Glomerular endothelial cell (primary cell): ENCODE results near the gene FGF18. TPM values are rescaled to one million over a fixed set of nuclear protein-coding genes. Genes with fewer than 3 reads are reported as not detected.
"Not testable (repeated sequence)": the region's sequence is repeated elsewhere in the genome, so short reads cannot be mapped to it uniquely, and the experiment has no call there.

Experiments used
- DNase-seq: peaks from one replicate; pipeline ENCODE4 v3.0.0-alpha.2; 2011; ENCODE audit warnings: low read depth, low spot score; ENCODE audit errors: extremely low read depth
- total RNA-seq: library from RNA; depleted of rRNA; stranded (reverse); fragments of >200 nt; gene quantifications from 2 replicates; pipeline ENCODE4 v1.2.3, GENCODE V29; 2015

Gene FGF18, protein sequence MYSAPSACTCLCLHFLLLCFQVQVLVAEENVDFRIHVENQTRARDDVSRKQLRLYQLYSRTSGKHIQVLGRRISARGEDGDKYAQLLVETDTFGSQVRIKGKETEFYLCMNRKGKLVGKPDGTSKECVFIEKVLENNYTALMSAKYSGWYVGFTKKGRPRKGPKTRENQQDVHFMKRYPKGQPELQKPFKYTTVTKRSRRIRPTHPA
- not detected in 2 replicates for total RNA-seq

DNA sequence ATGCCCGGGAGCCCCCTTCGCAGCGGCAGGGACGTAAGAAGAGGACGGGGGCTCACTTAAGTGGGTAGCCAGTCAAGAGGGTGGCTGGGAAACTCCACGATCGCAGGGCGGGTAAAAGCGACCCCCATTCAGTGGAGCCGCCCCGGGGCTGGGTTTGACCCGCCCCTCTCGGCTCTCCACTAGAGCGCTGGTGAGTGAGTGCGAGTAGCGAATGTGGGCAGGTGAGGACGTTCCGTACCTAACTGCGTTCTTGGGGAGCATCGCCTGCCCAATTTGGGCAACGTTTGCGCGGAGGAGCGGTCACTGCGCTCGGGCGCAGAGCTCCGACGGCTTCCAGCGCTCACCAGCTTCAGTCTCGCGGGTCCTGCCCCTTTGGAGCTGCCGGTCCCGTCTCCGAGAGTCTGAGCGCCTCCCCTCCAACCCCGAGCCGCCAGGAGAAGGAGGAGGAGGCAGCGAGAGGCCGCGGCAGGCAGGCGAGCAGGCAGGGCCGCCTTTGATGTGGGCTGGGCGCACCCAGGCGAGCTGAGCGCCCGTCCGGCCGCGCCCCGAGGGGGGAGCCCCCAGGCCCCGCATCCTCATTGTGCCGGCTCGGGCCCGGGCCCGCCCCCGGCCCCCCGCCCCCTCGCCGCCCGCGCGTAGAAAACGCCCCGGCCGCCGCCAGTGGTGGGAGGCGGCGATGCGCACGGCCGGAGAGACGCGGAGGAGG, at the start of gene FGF18:
Gene FGF18, plus strand, starts transcription at position 666 of the 706 bp plus-strand sequence. CDS start 553 bp downstream, outside the sequence.
- no peak for DNase-seq

DNA sequence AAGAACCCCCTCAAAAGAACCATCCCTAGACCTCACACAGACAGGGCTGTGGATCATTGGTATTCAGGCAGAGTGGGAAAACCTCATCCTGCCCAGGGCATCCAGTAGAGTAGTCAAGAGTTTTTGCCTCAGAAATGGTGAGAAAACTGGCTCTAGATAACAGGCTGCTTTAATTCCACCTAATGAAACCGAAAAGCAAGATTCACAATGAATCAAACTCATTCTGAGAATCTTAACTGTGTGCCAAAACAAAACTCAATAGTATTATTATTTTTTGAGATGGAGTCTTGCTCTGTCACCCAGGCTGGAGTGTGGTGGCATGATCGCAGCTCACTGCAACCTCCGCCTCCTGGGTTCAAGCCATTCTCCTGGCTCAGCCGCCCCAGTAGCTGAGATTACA, 49.5 kb upstream of the FGF18 start:
- DNase-seq, result no peak

DNA sequence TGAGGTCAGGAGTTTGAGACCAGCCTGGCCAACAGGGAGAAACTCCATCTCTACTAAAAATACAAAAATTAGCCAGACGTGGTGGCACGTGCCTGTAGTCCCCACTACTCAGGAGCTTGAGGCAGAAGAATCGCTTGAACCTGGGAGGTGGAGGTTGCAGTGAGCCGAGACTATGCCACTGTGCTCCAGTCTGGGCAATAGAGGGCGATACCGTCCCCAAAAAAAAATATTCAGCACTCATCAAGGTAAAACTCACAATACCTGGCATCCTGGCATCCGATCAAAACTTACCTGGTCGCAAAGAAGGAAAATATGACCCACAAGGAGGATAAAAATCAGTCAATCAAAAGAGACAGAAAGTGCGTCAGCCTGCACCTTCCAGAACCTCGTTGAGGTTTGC, 48.6 kb upstream of the FGF18 start:
- DNase-seq, result not testable (repeated sequence)

DNA sequence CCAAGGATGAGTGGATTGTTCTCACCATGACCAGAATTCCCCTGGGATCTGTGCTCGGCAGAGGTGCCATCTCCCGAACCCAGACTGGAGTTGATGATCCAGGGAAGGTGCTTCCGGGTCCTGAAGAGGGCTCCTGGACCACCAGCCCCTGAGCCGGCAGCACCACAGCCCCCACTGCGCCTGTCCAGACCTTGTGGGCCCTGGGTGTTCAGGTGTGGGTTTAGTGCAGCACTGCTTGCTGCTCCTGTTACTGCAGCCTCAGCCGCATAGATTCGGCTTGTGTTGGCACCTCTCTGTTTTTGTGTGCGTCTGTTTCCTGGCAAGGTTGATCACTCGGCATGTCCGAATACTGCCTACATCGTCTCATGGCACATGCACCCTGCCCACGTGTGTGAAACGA, 48.1 kb upstream of the FGF18 start:
- DNase-seq, result no peak

DNA sequence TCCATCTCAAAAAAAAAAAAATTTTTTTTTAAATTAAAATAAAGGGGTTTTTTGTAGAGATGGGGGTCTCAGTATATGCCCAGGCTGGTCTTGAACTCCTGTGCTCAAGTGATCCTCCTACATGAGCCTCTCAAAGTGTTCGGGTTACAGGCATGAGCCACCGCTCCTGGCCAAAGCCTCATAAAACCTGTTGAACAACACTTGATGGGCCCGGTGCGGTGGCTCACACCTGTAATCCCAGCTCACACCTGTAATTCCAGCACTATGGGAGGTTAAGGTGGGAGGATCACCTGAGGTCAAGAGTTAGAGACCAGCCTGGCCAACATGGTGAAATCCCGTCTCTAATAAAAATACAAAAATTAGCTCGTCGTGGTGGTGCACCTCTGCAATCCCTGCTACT, 39.5 kb upstream of the FGF18 start:
- no peak for DNase-seq

DNA sequence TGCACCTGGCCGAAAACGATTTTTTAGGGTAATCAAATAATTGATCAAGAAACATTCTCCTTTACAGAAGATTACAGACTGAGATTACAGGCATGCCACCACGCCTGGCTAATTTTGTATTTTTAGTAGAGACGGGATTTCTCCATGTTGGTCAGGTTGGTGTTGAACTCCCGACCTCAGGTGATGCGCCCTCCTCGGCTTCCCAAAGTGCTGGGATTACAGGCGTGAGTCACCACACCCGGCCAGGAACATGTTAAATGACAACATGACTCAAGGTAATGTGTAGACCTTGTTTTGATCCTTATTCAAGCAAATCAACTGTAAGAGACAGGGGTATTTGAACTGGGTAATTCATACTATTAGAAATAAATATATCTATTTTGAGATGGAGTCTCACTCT, 35.0 kb upstream of the FGF18 start:
- not testable (repeated sequence) for DNase-seq

DNA sequence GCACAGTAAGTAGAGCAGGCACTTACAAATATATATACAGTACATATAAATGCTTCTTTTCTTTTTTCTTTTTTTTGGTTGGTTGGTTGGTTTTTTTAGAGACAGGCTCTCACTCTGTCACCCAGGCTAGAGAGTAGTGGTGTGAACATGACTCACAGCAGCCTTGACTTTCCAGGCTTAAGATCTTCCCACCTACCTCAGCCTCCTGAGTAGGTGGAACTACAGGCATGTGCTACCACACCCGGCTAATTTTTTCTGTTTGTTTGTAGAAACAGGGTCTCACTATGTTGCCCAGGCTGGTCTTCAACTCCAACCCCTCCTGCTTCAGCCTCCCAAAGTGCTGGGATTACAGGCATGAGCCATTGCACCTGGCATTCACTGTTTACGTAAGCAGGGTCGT, 34.4 kb upstream of the FGF18 start:
- not testable (repeated sequence) for DNase-seq

DNA sequence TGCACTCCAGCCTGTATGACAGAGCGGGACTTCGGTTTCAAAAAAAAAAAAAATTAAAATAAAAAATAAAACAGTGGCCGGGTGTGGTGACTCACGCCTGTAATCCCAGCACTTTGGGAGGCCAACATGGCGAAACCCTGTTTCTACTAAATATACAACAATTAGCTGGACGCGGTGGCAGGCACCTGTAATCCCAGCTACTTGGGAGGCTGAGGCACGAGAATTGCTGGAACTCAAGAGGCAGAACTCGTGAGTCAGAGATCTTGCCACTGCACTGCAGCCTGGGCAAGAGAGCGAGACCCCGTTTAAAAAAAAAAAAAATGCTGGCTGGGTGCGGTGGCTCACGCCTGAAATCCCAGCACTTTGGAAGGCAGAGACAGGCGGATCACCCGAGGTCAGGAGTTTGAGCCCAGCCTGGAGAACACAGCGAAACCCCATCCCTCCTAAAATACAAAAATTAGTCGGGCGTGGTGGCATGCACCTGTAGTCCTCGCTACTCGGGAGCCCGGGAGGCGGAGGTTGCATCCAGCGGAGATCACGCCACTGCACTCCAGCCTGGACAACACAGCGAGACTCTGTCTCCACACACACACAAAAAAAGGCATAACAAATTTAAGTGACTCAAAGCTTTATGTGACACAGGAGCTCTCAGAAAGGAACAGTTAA, 33.3 kb upstream of the FGF18 start:
- no peak for DNase-seq

DNA sequence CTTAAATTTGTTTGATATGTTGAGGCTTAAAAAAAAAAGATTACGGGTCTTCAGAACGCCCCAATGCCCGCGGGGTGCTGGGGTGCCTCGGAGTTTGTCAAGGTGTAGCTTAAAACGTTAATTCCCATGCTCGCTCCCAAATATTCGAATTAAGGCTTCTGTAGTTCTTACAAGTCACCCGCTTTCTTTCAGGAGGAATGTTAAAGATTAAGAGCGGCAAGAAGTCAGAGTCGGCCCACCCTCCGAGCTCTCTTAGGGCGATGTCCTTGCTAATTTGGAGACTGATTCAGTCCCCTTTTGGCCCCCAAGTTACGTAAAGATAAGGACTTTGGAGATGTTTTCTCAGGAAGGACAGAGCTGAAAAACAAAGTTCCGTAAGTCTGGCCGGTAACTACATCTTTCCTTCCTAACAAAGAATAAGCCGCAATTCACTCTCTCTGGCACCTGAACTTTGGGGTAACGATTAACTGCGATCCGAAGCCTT, 32.5 kb upstream of the FGF18 start:
- peak; percentile 9 for DNase-seq

DNA sequence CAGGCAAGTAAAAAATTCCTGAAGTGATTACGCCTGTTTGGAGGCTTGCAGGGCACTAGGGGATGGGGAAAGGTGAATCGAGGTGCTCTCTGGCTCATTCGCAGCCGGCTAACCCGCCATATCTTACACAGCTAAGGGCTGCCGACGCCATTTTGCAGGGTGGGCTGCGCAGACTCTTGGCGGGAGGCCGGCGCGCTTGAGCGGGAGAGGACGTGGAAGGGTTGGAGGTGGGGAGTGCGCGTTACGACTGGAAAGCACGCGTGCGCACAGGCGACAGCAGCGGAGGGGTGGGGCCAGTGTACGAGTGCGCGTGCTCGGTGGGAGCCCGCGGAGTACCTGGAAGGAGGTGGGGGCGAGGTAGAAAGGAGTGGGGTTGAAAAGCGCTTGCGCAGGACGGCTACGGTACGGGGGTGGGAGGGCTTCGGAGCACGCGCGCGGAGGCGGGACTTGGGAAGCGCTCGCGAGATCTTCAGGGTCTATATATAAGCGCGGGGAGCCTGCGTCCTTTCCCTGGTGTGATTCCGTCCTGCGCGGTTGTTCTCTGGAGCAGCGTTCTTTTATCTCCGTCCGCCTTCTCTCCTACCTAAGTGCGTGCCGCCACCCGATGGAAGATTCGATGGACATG, 32.0 kb upstream of the FGF18 start, which contains the start of gene NPM1:
Gene NPM1, plus strand, starts transcription at position 505 of the 625 bp plus-strand sequence. Its CDS starts 100 bp downstream, at position 605.
- peak; percentile 84 for DNase-seq

DNA sequence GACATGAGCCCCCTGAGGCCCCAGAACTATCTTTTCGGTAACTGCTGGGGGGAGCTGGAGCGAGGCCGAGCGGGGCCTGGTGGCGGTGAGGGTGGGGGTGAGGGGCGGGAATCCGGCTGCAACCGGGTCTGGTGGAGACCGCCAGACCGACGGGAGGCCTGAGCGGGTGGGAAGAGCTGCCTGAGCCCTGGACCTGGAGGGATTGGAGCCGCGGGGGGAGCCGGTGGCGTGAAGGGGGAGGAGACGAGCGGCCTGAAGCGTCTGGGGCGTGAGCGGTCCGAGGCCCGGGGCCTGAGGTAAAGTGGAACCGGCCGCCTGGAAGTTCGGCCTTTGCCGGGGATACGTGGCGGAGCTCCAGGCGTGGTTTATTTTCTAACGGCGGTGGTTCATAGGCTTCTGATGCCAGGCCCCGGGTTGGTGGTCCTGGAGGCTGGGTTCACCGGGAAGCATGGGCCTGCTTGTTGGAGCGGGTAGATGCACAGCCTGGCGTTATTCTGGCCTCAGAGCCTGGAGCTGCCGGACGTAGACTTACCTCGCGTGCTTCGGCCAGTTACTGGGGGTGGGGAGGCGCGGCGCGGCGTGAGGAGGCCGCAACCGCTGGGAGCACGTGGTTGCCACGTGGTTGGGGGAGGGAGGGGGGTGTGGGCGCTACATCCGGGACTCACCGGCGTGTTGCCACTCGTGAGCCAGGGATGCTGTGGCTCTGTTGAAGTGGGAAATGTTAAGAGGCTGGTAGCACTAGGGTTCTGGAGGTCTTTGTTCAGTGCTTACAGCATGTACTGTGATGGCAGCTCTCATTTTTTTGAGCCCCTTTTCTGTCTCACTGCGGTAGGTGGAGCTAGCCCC, 31.3 kb upstream of the FGF18 start:
- no peak for DNase-seq

DNA sequence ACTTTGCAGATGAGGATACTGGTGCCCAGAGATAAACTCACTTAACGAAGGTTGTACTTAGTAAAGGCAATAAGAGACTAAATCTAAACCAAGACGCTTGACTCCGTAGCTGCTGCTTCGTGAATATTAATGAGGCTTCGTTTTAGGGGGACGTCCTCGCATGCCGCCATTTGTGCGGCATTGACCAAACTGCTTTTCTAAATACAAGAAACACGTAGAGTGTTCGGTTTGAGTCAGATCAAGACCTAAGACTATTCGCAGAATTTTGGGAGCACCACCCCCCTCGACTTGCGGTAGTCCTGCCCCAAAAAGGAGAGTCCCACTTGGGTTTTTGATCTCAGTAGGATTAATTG, 30.7 kb upstream of the FGF18 start:
- no peak for DNase-seq

DNA sequence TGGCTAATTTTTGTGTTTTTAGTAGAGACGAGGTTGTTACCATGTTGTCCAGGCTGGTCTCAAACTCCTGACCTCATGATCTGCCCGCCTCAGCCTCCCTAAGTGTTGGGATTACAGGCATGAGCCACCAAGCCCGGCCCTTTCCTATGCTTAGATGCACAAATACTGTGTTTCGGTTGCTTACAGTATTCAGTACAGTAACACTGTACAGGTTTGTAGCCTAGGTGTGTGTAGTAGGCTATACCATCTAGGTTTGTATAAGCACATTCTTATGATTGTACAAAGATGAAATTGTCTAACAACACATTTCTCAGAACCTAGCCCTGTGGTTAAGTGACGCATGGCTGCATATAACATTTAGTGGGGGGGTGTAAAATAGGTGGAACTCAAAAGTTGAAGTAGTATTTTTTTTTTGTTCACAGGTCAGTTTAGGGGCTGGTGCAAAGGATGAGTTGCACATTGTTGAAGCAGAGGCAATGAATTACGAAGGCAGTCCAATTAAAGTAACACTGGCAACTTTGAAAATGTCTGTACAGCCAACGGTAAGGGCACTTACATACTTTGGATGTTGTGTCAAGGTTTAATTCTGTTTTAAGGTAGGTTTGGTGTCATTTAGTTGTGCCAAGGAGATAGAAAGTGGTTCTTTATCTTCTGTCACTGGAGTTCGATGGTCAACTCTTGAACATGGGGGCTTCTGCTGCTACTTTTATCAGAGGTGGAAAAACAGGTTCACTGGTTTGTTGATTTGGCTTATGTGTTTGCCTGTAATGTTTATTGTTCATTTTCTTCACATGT, 28.4 kb upstream of the FGF18 start:
- DNase-seq, result no peak

DNA sequence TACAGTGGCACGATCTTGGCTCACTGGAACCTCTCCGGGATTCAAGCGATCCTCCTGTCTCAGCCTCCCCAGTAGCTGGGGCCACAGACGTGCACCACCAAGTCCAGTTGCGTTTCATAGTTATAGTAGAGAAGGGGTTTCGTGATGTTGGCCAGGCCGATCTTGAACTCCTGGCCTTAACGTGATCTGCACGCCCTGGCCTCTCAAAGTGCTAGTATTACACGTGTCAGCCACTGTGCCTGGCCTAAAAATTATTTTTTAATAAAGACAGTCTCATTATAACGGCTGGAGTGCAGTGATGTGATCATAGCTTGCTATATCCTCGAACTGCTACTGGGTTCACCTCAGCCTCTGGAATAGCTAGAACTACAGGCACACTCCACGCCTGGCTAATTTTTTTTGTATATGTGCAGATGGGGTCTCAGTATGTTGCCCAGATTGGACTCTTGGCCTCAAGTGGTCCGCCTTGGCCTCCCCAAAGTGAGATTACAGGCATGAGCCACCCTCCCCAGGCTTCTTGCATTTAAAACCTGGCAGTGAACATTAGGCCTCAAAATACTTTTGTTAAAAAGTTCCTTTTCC, 27.4 kb upstream of the FGF18 start:
- DNase-seq, result no peak

DNA sequence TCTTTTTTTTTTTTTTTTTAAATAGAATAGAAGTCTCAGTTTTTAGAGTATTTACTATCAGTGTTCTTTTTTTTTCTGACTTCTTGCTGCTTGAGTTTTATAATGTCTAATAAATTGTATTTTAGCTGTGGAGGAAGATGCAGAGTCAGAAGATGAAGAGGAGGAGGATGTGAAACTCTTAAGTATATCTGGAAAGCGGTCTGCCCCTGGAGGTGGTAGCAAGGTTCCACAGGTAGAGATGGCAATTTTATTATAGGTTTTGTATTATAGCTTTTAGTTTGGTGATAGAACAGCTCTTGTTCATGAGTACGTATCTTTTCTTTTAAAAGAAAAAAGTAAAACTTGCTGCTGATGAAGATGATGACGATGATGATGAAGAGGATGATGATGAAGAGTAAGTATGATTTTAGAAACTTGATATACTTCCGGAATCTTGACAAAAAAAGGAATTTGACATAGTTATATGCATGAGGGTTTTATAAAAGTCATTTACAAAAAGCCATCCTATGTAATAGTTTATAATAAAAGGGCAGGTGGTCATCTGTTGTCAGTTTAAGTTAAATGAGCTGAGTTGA, 26.8 kb upstream of the FGF18 start:
- DNase-seq, result no peak

DNA sequence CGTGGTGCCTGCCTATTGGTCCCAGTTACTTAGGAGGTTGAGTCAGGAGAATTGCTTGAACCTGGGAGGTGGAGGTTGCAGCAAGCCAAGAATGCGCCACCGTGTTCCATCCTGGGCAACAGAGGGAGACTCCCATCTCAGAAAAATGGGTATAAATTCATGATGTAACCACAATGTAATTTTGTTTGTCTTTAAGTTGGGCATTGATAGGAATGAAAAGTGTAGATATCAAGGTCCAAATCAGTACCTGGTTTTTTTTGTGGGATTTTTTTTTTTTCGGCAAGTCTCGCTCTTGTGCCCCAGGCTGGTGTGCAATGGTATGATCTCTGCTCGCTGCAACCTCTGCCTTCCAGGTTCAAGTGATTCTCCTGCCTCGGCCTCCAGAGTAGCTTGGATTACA, 24.4 kb upstream of the FGF18 start:
- DNase-seq, result no peak

DNA sequence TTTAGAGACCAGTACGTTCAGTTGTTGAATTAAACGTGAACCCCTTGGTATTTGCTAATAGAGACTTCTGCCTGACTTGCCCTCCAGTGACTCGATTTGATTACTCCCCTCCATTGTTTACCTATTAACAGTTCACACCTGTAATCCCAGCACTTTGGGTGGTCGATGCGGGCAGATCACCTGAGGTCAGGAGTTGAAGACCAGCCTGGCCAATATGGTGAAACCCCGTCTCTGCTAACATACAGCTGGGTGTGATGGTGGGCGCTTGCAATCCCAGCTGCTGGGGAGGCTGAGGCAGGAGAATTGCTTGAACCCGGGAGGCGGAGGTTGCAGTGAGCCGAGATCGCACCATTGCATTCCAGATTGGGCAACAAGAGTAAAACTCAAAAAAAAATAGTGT, 22.9 kb upstream of the FGF18 start:
- not testable (repeated sequence) for DNase-seq

DNA sequence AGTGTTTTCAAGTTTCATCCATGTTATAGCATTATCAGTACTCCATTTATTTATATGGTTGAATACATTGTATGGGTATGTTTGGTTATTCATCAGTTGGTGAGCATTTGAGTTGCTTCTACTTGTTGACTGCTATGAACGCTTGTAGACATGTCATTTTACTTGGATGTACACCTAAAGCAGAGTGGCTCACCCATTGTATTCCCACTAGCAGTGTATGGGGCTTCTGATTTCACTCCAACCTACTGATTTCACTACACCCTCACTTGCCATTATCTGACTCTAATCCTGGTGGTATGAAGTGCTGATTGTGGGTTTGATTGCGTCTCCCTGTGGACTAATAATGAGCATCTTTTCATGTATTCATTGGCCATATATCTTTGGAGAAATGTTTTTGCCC, 22.3 kb upstream of the FGF18 start:
- no peak for DNase-seq

DNA sequence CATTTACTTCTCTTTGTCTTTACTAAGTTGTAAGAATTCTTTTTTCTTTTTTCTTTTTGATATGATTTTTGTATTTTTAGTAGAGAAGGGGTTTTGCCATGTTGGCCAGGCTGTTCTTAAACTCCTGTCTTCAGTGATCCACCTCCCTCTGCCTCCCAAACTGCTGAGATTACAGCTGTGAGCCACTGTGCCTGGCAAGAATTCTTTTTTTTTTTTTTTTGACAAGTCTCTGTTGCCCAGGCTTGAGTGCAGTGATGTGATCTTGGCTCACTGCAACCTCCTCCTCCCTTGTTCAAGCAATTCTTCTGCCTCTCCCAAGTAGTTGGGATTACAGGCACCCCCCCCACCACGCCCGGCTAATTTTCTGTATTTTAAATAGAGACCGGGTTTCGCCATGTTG, 21.8 kb upstream of the FGF18 start:
- DNase-seq, result no peak
